ENCODE data around the gene TDP1.

GRCh38 chr14:89947344-89947743 lies 8.4 kb upstream of the TDP1 start:
- TF ChIP-seq, protein P1, sequence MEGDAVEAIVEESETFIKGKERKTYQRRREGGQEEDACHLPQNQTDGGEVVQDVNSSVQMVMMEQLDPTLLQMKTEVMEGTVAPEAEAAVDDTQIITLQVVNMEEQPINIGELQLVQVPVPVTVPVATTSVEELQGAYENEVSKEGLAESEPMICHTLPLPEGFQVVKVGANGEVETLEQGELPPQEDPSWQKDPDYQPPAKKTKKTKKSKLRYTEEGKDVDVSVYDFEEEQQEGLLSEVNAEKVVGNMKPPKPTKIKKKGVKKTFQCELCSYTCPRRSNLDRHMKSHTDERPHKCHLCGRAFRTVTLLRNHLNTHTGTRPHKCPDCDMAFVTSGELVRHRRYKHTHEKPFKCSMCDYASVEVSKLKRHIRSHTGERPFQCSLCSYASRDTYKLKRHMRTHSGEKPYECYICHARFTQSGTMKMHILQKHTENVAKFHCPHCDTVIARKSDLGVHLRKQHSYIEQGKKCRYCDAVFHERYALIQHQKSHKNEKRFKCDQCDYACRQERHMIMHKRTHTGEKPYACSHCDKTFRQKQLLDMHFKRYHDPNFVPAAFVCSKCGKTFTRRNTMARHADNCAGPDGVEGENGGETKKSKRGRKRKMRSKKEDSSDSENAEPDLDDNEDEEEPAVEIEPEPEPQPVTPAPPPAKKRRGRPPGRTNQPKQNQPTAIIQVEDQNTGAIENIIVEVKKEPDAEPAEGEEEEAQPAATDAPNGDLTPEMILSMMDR (IDR thresholded peaks at IDR 0.05; ENCODE audit: borderline replicate concordance, extremely low read depth, low read length, poor library complexity, severe bottlenecking) = no peak
- no peak for TF ChIP-seq EZH2 (IDR thresholded peaks at IDR 0.05; ENCODE audit: borderline replicate concordance, low read depth, low read length, severe bottlenecking)
